ENCODE results near the gene S100A6.

Gene S100A6

DNA sequence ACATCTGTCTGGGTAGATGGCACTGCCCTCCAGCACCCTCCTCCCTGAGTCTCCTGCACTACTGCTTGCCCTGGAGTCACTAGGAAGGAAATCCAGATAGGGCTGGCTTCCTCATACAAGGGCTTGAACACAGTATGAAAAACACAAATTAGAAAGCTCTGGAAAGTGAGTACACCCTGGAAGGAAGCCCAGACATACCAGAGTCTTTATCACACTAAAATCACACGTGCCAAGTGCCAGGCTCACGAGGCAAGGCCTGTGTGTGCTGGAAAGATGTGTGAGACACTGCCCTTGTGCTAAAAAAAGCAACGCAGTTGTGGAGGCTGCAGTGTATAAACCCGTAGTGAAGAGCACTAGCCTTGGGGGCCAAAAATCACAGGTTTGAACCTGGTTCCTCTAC lies 47.1 kb downstream of the S100A6 start:
- TF ChIP-seq, protein P1, sequence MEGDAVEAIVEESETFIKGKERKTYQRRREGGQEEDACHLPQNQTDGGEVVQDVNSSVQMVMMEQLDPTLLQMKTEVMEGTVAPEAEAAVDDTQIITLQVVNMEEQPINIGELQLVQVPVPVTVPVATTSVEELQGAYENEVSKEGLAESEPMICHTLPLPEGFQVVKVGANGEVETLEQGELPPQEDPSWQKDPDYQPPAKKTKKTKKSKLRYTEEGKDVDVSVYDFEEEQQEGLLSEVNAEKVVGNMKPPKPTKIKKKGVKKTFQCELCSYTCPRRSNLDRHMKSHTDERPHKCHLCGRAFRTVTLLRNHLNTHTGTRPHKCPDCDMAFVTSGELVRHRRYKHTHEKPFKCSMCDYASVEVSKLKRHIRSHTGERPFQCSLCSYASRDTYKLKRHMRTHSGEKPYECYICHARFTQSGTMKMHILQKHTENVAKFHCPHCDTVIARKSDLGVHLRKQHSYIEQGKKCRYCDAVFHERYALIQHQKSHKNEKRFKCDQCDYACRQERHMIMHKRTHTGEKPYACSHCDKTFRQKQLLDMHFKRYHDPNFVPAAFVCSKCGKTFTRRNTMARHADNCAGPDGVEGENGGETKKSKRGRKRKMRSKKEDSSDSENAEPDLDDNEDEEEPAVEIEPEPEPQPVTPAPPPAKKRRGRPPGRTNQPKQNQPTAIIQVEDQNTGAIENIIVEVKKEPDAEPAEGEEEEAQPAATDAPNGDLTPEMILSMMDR (IDR thresholded peaks at IDR 0.05; ENCODE audit: low read depth, low read length) = no peak
- DNase-seq (ENCODE audit: low read depth, low spot score) = no peak
- in situ Hi-C loops (cut with HindIII; ENCODE audit: low sequenced_read_pairs) = no loop called here
- H3K4me3 ChIP-seq (ENCODE audit: low read depth, low read length) = no peak overlapping the region

DNA sequence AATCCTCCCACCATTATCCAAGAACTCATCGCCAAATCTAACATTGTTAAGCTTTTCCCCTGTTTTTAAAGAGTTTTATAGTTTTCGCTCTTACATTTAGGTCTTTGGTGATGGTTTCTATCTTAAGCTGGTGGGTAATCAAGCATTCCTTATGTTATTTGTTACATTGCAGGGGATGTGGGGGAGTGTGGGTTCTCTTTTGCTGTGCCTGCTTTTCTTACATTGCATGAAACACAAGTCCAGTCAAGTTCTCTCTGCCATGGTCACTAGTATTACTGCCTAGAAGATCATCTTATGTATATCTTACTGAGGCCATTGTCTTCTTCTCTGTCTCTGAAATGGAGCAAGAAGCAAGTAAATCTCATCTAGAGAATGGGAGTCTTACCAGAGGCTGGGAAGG lies 48.1 kb downstream of the S100A6 start:
- in situ Hi-C loops (cut with HindIII; ENCODE audit: low sequenced_read_pairs) = no loop called here
- no peak for DNase-seq (ENCODE audit: low read depth, low spot score)
- TF ChIP-seq, protein P1 (IDR thresholded peaks at IDR 0.05; ENCODE audit: low read depth, low read length) = no peak
- H3K4me3 ChIP-seq (ENCODE audit: low read depth, low read length) = no peak overlapping the region

GRCh38 chr1:153485863-153486262 lies 49.9 kb downstream of the S100A6 start:
- in situ Hi-C loops (cut with HindIII; ENCODE audit: low sequenced_read_pairs) = no loop called here
- TF ChIP-seq, protein P1 (IDR thresholded peaks at IDR 0.05; ENCODE audit: low read depth, low read length) = no peak
- H3K4me3 ChIP-seq (ENCODE audit: low read depth, low read length) = no peak overlapping the region
- DNase-seq (ENCODE audit: low read depth, low spot score) = peak; percentile 14

All from astrocyte of the spinal cord (primary cell).